ENCODE data around the gene UBN2.
"Not testable (repeated sequence)": the region's sequence is repeated elsewhere in the genome, so short reads cannot be mapped to it uniquely, and the experiment has no call there.

The UBN2 gene

GRCh38 chr7:139300390-139300789, 69.4 kb downstream of the UBN2 start:
- no peak for DNase-seq

- no peak for DNase-seq
Measured at GRCh38 chr7:139304517-139304916, 73.5 kb downstream of the UBN2 start.

- no peak for DNase-seq
Measured at GRCh38 chr7:139317939-139318505, 87.0 kb downstream of the UBN2 start.

GRCh38 chr7:139321071-139321745, 90.2 kb downstream of the UBN2 start:
- DNase-seq: no peak

- DNase-seq: not testable (repeated sequence)
Measured at GRCh38 chr7:139324709-139325108, 93.7 kb downstream of the UBN2 start.

- DNase-seq: no peak
Measured at GRCh38 chr7:139328375-139328774, 97.3 kb downstream of the UBN2 start.

GRCh38 chr7:139329119-139329518, 98.1 kb downstream of the UBN2 start:
- no peak for DNase-seq

GRCh38 chr7:139330333-139331030, 99.4 kb downstream of the UBN2 start:
- no peak for DNase-seq

- no peak for DNase-seq
Measured at GRCh38 chr7:139332697-139333359, 101.8 kb downstream of the UBN2 start.

GRCh38 chr7:139333443-139333842, 102.4 kb downstream of the UBN2 start:
- not testable (repeated sequence) for DNase-seq

GRCh38 chr7:139334399-139335150, 103.5 kb downstream of the UBN2 start:
- no peak for DNase-seq

GRCh38 chr7:139339025-139339424, 108.0 kb downstream of the UBN2 start:
- no peak for DNase-seq

GRCh38 chr7:139339698-139340036, 108.6 kb downstream of the UBN2 start:
- no peak for DNase-seq

GRCh38 chr7:139340037-139340807, 109.2 kb downstream of the UBN2 start:
- peak; percentile 95 for DNase-seq

GRCh38 chr7:139340808-139341057, 109.7 kb downstream of the UBN2 start:
- no peak for DNase-seq

- DNase-seq: peak; percentile 74
Measured at GRCh38 chr7:139341058-139341775, 110.2 kb downstream of the UBN2 start, which contains the start of gene FMC1. Gene FMC1 (plus strand): TSS chr7:139341337. CDS start chr7:139341385, 48 bp downstream.

- DNase-seq: no peak
Measured at GRCh38 chr7:139341776-139342226, 110.8 kb downstream of the UBN2 start.

GRCh38 chr7:139345042-139345441, 114.0 kb downstream of the UBN2 start:
- no peak for DNase-seq

GRCh38 chr7:139351027-139351426, 120.0 kb downstream of the UBN2 start:
- no peak for DNase-seq

- no peak for DNase-seq
Measured at GRCh38 chr7:139354729-139355128, 123.7 kb downstream of the UBN2 start.

GRCh38 chr7:139355320-139355719, 124.3 kb downstream of the UBN2 start:
- peak; percentile 29 for DNase-seq

Measured in SIG-M5 (cell line).